GM12874 (cell line): ENCODE measurements around the gene SDK1.

Source experiments
- TF ChIP-seq, protein P1 (sequence below): IDR thresholded peaks from 2 replicates; pipeline ENCODE4 v1.5.1; 2011; ENCODE audit warnings: low read depth, mild to moderate bottlenecking, control low read depth, low read length, moderate library complexity; ENCODE audit not compliant: insufficient read depth

The SDK1 gene

DNA sequence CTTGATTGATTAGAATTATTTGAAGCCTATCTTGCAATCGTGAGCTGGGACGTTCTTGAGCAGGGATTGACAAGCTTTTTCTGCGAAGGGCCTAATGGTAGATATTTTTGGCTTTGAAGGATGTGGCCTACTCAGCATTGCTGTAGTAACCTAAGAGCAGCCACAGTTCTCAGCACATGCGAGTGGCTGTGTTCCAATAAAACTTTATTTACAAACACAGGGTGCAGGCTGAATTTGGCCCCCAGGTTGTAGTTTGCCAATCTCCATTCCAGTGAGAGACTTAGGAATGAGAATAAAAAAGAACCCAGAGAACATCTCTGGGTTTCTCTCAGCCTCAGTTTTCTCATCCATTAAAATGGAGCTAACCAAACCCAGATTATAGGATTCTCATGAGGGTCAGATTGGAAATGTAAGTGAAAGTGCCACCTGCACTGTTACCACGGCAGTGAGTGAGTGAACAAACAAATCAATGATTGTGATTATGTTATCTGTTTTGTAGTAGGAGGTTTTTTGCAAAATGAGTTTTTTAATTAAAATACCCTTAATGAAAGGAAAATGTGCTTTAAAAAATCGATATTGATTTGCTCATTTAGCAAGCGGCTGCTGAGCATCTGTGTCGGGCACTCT lies 664.0 kb downstream of the SDK1 start:
- TF ChIP-seq, protein P1, sequence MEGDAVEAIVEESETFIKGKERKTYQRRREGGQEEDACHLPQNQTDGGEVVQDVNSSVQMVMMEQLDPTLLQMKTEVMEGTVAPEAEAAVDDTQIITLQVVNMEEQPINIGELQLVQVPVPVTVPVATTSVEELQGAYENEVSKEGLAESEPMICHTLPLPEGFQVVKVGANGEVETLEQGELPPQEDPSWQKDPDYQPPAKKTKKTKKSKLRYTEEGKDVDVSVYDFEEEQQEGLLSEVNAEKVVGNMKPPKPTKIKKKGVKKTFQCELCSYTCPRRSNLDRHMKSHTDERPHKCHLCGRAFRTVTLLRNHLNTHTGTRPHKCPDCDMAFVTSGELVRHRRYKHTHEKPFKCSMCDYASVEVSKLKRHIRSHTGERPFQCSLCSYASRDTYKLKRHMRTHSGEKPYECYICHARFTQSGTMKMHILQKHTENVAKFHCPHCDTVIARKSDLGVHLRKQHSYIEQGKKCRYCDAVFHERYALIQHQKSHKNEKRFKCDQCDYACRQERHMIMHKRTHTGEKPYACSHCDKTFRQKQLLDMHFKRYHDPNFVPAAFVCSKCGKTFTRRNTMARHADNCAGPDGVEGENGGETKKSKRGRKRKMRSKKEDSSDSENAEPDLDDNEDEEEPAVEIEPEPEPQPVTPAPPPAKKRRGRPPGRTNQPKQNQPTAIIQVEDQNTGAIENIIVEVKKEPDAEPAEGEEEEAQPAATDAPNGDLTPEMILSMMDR, result no peak

DNA sequence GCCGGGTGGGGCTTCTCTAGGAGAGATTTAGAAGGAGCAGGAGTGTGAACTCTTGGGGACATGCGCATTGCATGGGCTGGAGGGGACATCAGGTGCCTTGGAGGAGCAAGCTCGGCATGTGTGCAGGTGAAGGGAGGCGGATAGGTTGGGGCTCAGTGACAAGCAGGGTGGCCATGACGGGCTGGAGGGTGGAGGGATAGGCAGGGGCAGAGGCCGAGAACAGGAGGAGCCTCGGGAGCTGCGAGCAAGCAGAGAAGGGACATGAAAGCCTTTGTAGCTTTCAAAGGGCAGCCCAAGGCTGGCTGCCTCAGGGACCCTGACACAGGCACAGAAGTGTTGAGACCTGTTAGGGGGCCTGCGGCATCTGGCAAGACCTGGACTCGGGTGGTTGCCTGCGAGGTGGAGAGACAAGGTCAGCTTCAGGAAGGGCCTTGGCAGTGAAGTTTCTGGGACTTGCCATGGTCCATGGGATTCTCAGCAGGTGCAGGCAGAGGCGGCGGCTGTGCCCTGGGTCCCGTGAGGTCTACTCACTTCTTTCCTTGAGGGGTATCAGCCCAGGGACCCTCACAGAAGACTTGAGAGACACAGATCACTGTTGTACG lies 664.8 kb downstream of the SDK1 start:
- TF ChIP-seq, protein P1, result no peak

DNA sequence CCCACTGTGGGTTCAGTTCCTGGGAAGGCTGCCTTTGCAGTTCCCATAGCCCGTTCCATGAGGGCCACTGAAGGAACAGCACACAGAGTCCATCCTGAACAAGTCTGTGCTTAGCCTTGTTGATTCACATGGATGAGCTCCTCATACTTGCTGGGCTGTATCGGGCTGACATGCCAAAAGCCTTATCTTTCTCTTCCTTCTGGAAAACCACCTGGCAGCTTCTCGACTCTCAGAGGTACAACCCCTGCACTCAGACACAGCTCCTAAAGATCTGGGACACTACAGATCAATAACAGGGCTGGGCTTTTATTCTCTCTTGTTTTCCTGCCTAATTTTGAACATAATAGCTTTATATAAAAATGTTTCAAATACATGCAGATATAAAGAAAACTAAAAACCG lies 667.2 kb downstream of the SDK1 start:
- TF ChIP-seq, protein P1, result no peak

DNA sequence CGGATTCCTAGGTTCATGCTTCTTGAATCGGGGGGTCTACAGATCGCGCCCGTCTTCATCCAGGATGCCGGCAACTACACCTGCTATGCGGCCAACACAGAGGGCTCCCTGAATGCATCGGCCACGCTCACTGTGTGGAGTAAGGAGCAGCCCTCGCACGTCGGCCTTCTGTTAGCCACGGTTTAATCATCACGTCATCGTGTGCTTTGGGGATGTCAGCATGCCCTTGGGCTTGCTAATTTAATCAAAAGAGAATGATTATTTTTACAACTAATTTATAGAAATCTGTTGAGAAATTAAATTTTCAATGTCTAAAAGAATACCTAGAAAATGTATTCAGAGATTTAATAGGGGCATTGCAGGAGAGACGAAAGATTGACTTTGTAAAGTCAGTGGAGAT lies 668.2 kb downstream of the SDK1 start:
- TF ChIP-seq, protein P1, result no peak

DNA sequence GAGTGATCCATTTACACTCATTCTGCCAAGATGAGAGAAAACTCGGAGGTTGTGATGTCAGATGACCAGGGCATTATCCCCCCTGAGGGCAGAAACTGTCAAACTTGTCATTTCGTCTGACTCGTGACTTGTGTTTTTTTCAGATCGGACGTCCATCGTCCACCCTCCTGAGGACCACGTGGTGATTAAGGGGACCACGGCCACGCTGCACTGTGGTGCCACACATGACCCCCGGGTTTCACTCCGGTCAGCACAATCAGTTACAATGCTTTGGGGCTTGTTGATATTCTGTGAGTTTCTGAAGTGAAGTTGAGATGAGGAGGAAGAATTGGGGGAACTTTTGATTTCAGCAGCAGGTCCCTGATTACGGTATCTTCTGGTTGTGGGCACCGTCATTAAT lies 670.3 kb downstream of the SDK1 start:
- TF ChIP-seq, protein P1, result no peak

DNA sequence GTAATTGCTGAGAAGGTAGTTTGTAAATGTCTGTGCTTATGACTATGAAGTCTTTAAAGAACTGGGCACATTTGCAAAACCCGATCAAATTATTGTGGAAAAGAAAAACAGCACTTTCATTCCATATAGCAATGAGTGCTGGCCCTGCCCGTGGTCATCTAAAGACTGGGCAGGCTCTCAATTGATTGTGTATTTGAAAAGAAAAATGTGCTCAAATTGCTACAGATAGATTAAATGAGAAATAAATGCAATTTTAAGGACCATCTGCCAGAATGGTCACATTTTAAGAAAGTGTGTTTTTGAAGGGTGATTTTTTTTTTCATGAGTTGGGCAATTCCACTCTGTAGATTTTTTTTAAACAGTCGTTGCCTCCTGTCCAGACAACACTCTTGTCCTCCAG lies 672.2 kb downstream of the SDK1 start:
- TF ChIP-seq, protein P1, result no peak

DNA sequence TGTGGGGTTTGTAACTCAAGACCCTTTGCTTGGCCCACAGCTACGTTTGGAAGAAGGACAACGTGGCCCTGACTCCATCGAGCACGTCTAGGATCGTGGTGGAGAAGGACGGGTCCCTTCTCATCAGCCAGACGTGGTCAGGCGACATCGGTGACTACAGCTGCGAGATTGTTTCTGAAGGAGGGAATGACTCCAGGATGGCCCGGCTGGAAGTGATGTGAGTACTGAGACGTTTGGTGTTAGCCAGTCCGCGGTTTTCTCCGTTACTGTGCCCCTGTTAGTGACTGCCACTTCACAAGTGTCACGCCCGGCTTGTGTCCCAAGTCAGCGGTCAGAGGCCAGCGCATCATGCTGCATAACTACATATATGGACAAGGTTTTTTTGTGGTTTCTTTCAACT lies 673.3 kb downstream of the SDK1 start:
- TF ChIP-seq, protein P1, result no peak

DNA sequence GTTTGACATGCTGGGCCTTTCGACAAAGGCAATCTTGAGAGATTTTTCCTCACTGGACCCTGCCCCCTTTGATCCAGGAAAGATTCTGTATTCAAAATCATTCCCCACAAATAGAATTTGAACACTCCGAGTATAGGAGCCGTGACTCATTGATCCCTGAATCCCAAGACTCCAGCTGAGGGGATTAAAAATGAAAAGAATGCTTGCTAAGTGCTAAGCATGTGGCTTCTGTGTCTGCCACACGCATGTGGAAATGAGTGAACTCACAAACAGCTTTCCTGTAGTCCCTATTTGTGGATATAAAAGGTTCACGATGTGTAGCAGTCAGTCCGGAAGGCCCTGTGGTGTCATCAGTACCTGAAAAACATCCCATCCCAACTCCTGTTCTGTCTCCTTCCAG lies 674.3 kb downstream of the SDK1 start:
- TF ChIP-seq, protein P1, result no peak
